ENCODE data around the gene CARD9.

The CARD9 gene

GRCh38 chr9:136347472-136348256 is 25.8 kb downstream of the CARD9 start:
- no peak for DNase-seq (ENCODE audit: low read depth in 3 of 3)

- DNase-seq (ENCODE audit: low read depth in 3 of 3) = no peak
Observed at GRCh38 chr9:136346927-136347465, 26.5 kb downstream of the CARD9 start.

GRCh38 chr9:136346157-136346481 is 27.4 kb downstream of the CARD9 start:
- DNase-seq (ENCODE audit: low read depth in 3 of 3) = no peak

GRCh38 chr9:136345281-136346156 is 27.9 kb downstream of the CARD9 start:
- DNase-seq (ENCODE audit: low read depth in 3 of 3) = no peak

GRCh38 chr9:136344544-136345280 is 28.8 kb downstream of the CARD9 start:
- no peak for DNase-seq (ENCODE audit: low read depth in 3 of 3)

GRCh38 chr9:136343884-136344269 is 29.6 kb downstream of the CARD9 start:
- DNase-seq (ENCODE audit: low read depth in 3 of 3) = no peak

- no peak for DNase-seq (ENCODE audit: low read depth in 3 of 3)
Observed at GRCh38 chr9:136343121-136343883, 30.2 kb downstream of the CARD9 start.

- peak; percentile 43 to 51 (median 50) for DNase-seq (ENCODE audit: low read depth in 3 of 3)
Observed at GRCh38 chr9:136342181-136343120, 31.0 kb downstream of the CARD9 start.

- DNase-seq (ENCODE audit: low read depth in 3 of 3) = no peak
Observed at GRCh38 chr9:136341769-136342168, 31.7 kb downstream of the CARD9 start.

- DNase-seq (ENCODE audit: low read depth in 3 of 3) = no peak
Observed at GRCh38 chr9:136341042-136341655, 32.3 kb downstream of the CARD9 start.

- DNase-seq (ENCODE audit: low read depth in 3 of 3) = no peak
Observed at GRCh38 chr9:136340356-136341041, 33.0 kb downstream of the CARD9 start.

GRCh38 chr9:136339958-136340310 is 33.5 kb downstream of the CARD9 start:
- DNase-seq (ENCODE audit: low read depth in 3 of 3) = no peak

GRCh38 chr9:136339173-136339957 is 34.1 kb downstream of the CARD9 start:
- no peak for DNase-seq (ENCODE audit: low read depth in 3 of 3)

GRCh38 chr9:136338511-136338910 is 35.0 kb downstream of the CARD9 start:
- DNase-seq (ENCODE audit: low read depth in 3 of 3) = no peak

- DNase-seq (ENCODE audit: low read depth in 3 of 3) = no peak
Observed at GRCh38 chr9:136337416-136338395, 35.8 kb downstream of the CARD9 start.

GRCh38 chr9:136336881-136337280 is 36.6 kb downstream of the CARD9 start:
- no peak for DNase-seq (ENCODE audit: low read depth in 3 of 3)

Data from stimulated activated CD4-positive, alpha-beta T cell treated with anti-CD3 and anti-CD28 coated beads, TNF-alpha, amount 100 ng/mL, for 48 hours (primary cell).